IPS-18c (cell line): ENCODE results near the gene MYO9A.

Experiments used
- H3K4me3 ChIP-seq: 2 replicates; pipeline ENCODE4 v1.7.0; 2013; ENCODE audit warnings: low read depth, mild to moderate bottlenecking, low read length, moderate library complexity; ENCODE audit not compliant: insufficient read depth
- H3K9me3 ChIP-seq: one replicate; pipeline ENCODE4 v1.6.1; 2013; ENCODE audit warnings: mild to moderate bottlenecking, low read length, moderate library complexity; ENCODE audit not compliant: control insufficient read depth, insufficient read depth

Gene MYO9A

GRCh38 chr15:71945012-71945411 is 172.9 kb downstream of the MYO9A start:
- Histone ChIP-seq H3K4me3 (no peak overlapping the region), H3K9me3 (no peaks in the 10 kb centered on the region)

- no peaks in the 10 kb centered on the region for H3K9me3 ChIP-seq
- H3K4me3 ChIP-seq = no peak overlapping the region
Measured at GRCh38 chr15:71943806-71944205, 174.1 kb downstream of the MYO9A start.

DNA sequence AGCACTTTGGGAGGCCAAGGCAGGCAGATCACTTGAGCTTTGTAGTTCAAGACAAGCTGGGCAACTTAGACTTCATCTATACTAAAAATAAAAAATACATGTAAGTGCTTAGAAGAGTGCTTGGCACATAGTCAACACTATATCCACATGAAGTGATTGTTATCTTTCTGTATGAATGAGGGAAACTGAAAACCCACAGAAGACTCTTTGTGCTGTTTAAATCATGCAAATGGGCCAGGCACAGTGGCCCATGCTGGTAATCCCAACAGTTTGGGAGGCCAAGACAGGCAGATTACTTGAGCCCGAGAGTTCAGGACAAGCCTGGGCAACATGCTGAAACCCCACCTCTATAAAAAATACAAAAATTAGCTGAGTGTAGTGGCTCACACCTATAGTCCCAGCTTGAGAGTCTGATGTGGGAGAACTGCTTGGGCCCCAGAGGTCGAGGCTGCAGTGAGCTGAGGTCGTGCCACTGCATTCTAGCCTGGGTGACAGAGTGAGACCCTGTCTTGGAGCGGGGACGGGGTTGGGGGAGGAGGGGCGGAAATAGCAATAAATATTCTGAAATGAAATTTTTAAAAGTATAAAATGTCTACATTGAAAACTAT is 177.9 kb downstream of the MYO9A start:
- H3K4me3 ChIP-seq = no peak overlapping the region

DNA sequence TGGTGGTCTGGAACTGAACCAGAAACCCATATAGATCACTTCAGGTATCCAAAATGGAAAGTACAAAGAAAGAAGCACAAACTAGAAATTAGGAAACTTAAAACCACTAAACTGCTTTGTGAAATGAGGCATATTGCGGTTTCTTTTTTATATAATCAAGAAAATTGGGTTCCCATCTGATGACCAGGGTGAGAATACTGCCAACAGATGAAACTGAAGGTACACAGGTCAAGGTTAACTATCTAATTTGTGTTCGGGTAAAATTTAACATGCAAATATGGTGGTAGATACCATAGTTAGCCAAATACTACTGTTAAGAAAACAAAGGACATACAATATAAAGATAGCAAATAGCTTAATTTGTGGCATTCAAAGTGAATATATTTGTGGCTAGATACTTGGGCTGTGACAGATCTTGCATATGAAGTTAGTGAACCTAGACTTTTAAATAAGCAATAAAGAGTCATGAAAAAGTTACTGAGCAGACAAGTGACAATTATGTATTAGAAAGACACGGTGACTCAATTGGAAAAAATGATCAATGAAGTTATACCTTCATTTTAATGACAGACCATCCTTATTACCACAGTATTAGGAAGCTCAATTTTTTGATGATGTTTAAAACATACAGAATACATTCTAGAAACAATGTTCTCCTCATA is 180.2 kb downstream of the MYO9A start:
- H3K4me3 ChIP-seq = no peak overlapping the region
- no peaks in the 10 kb centered on the region for H3K9me3 ChIP-seq

More for the DNA sequence above, 177.9 kb downstream of the MYO9A start:
- H3K9me3 ChIP-seq = no peaks in the 10 kb centered on the region

GRCh38 chr15:71934446-71934845 is 183.5 kb downstream of the MYO9A start:
- Histone ChIP-seq H3K9me3 (no peaks in the 10 kb centered on the region), H3K4me3 (no peak overlapping the region)

DNA sequence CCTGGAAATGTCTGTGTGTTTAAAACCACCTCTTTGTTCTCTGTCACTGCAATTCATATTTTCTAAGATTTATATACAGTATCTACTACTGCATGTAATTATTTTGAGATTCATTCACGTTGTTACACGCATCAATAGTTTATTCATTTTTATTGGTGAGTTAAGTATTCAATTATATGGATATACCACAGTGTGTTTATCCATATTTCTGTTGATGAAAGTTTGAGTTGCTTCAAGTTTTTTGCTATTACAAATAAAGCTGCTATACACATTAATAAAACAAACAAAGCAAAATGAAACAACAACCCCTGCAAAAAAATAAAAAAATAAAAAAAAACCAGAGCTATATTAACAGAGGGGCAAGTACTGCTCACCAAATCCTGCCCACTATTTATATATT is 185.3 kb downstream of the MYO9A start:
- H3K9me3 ChIP-seq = no peaks in the 10 kb centered on the region

GRCh38 chr15:71931261-71931660 is 186.7 kb downstream of the MYO9A start:
- Histone ChIP-seq H3K9me3 (no peaks in the 10 kb centered on the region), H3K4me3 (no peak overlapping the region)

More for the DNA sequence above, 185.3 kb downstream of the MYO9A start:
- no peak overlapping the region for H3K4me3 ChIP-seq

GRCh38 chr15:71925145-71925544 is 192.8 kb downstream of the MYO9A start:
- no peaks in the 10 kb centered on the region for H3K9me3 ChIP-seq
- H3K4me3 ChIP-seq = no peak overlapping the region

GRCh38 chr15:71921191-71921590 is 196.8 kb downstream of the MYO9A start:
- H3K4me3 ChIP-seq = no peak overlapping the region
- H3K9me3 ChIP-seq = no peaks in the 10 kb centered on the region

GRCh38 chr15:71920573-71920972 is 197.4 kb downstream of the MYO9A start:
- Histone ChIP-seq H3K4me3 (no peak overlapping the region), H3K9me3 (no peaks in the 10 kb centered on the region)

- Histone ChIP-seq H3K4me3 (no peak overlapping the region), H3K9me3 (no peaks in the 10 kb centered on the region)
Measured at GRCh38 chr15:71916834-71917233, 201.1 kb downstream of the MYO9A start.

- no peak overlapping the region for H3K4me3 ChIP-seq
Measured at GRCh38 chr15:71914092-71914491, 203.9 kb downstream of the MYO9A start.

GRCh38 chr15:71899674-71900073 is 218.3 kb downstream of the MYO9A start:
- no peaks in the 10 kb centered on the region for H3K9me3 ChIP-seq
- H3K4me3 ChIP-seq = no peak overlapping the region

More at GRCh38 chr15:71914092-71914491, 203.9 kb downstream of the MYO9A start:
- no peaks in the 10 kb centered on the region for H3K9me3 ChIP-seq

DNA sequence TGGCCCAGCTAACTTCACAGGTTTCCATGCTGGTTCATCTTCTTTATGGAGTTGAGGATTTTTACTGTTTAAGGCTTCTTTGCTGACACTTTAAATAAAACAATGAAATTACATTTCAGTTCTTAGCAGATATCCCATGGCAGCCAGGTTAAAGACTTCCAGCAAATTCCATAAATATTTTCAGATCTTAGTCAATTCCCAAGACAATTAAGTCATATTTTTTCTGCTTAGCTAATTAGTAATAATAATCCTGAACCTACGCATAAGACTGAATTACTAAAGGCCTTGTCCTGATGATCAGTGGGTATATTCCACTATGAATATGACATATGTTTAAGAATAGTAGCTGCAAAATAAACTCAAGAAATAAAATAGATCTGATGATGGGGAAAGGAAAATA is 224.3 kb downstream of the MYO9A start:
- no peak overlapping the region for H3K4me3 ChIP-seq
- H3K9me3 ChIP-seq = no peaks in the 10 kb centered on the region

DNA sequence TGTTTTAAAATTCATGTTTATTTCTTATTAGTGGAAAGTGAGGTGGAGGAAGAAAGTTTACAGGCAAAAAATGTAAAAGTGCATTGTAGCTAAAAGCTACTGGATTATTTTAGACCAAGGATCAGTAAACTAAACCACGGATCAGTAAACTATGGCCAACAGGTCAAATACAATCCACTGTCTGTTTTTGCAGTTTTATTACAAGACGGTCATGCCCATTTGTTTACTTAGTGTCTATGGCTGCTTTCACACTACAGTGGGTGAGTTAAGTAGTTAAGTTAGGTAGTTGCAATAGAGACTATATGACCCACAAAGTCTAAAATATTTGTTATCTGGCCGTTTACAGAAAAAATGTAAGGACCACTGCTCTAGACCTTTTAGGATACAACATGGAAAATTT is 225.6 kb downstream of the MYO9A start:
- Histone ChIP-seq H3K9me3 (no peaks in the 10 kb centered on the region), H3K4me3 (no peak overlapping the region)

DNA sequence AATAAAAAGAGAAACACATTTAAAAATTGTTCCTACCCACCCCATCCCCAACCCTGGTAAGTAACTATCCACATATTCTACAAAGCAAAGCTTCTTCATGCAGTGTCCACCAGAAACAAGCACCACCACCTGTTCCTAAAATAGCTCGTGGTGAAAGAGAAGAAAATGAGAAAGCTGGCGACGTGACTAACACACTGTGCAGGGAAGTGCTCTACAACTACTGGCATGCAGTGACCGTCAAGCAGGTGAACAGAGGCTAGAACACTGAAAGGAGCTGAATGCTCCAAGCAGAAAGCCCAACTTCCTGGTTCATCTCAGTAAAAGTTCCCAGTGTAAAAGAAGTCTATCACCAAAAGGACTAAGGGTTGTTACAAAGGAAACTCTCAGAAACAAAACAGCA is 226.9 kb downstream of the MYO9A start:
- Histone ChIP-seq H3K9me3 (no peaks in the 10 kb centered on the region), H3K4me3 (no peak overlapping the region)

- Histone ChIP-seq H3K4me3 (no peak overlapping the region), H3K9me3 (no peaks in the 10 kb centered on the region)
Measured at GRCh38 chr15:71889947-71890346, 228.0 kb downstream of the MYO9A start.

- Histone ChIP-seq H3K4me3 (no peak overlapping the region), H3K9me3 (no peaks in the 10 kb centered on the region)
Measured at GRCh38 chr15:71889385-71889784, 228.6 kb downstream of the MYO9A start.

DNA sequence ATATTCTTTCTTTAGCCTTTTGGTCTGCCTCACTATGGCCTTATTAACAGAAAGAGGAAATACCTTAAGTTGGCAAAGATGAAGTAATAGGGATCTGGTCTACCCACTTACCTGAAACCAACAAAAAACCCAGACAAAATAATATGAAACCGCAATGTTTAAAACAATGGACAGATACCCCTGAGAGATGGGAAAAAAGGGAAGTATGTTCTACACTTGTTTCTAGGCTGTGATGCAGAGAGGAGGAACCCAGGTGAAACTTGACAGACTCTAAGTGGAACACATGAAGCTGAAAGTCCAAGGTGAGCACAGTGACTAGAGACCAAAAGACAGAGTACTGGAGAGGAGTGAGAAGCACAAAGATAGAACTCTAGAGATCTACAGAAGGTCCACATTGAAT is 229.2 kb downstream of the MYO9A start:
- Histone ChIP-seq H3K4me3 (no peak overlapping the region), H3K9me3 (no peaks in the 10 kb centered on the region)
